Tibial artery (tissue), 4 donors: ENCODE data around the gene ACYP2.
"Not testable (repeated sequence)": the region's sequence is repeated elsewhere in the genome, so short reads cannot be mapped to it uniquely, and the experiment has no call there.

ENCODE experiments used
- DNase-seq, 2 donors: peaks; one replicate each; pipeline ENCODE4 v3.0.0-alpha.2; 2019
- H3K27ac ChIP-seq, 2 donors: fragments of 200-600 bp; sonication (generic) in 1 of 2; 1 replicate in 1 of 2; 2 replicates in 1 of 2; pipeline ENCODE4 v1.5.1; 2018 to 2019; ENCODE audit warnings: mild to moderate bottlenecking in 1 of 2
- H3K27me3 ChIP-seq, 2 donors: fragments of 200-600 bp; sonication (generic) in 1 of 2; one replicate each; pipeline versions ENCODE4 v1.5.1 to v1.6.0; 2016 to 2019
- H3K36me3 ChIP-seq, 3 donors: fragments of 200-600 bp; sonication (generic) in 2 of 3; one replicate each; pipeline ENCODE4 v1.5.1; 2016 to 2019; ENCODE audit warnings: mild to moderate bottlenecking in 2 of 3
- H3K4me1 ChIP-seq, 4 donors: fragments of 200-600 bp; sonication (generic) in 2 of 4; 1 replicate in 3 of 4; 2 replicates in 1 of 4; pipeline ENCODE4 v1.5.1; 2016 to 2019
- H3K4me3 ChIP-seq, 2 donors: fragments of 200-600 bp; sonication (generic) in 1 of 2; 1 replicate in 1 of 2; 2 replicates in 1 of 2; pipeline ENCODE4 v1.5.1; 2018 to 2019; ENCODE audit warnings: mild to moderate bottlenecking in 2 of 2
- H3K9me3 ChIP-seq, 3 donors: fragments of 200-600 bp; sonication (generic) in 1 of 3; one replicate each; pipeline ENCODE4 v1.5.1; 2016 to 2019
- CTCF ChIP-seq, 2 experiments: fragments of 200-600 bp in 1 of 2; fragments of 450-650 bp in 1 of 2; IDR thresholded peaks; one replicate each; pipeline ENCODE4 v1.5.1; 2017 to 2019; ENCODE audit warnings: antibody characterized with exemption in 2 of 2, mild to moderate bottlenecking in 1 of 2, moderate library complexity in 1 of 2
- intact Hi-C: fragments of 100-400 bp; cut with DNase I; formaldehyde crosslinking; loops from one replicate; pipeline ENCODE4 v1.15.0; 2023; ENCODE audit warnings: low total_unique reads

Gene ACYP2

DNA sequence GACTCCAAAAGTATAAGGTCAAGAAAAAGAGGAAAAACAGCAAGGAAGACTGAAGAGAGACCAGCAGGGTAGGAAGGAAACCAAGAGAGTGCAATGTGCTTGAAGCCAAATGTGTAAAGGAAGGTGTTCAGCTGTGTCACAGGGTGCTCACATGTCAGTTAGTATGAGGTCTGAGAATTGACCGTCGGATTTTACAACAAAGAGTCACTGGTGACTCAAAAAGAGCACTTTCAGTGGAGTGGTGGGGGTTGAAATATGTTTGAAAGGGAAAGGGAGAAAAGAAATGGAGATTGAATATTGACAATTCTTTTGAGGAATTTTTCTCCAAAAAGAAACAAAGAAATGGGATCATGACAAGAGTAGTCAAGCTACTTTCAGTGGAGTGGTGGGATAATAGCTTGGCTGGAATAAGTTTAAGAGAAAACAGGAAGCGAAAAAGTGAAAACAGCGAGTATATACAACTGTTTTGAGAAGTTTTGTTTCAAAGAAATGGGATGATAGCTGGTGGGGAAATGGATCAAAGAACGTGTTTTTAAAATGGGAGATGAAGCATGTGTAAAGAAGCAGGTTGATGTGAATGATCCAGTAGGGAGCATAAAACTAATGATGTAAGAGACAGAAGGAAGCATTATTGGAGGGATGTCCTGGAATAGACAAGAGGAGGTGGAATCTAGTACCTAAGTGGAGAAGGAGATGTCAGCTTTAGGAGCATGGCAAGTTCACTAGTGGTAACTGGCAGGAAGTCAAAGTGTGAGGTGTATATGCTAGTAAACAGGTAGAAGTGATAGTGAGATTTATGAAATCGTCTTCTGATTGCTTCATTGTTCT, 144.2 kb downstream of the ACYP2 start:
- DNase-seq: no peak
- intact Hi-C loops: no loop called here
- TF ChIP-seq CTCF (IDR thresholded peaks at IDR 0.05): no peak
- no peaks in the 10 kb centered on the region for H3K9me3 ChIP-seq
- H3K27me3 ChIP-seq: no peaks in the 10 kb centered on the region
- no peak overlapping the region for H3K27ac ChIP-seq
- peaks cover 0 to 3% (median 0%) of the 10 kb centered on the region in 3 donors for H3K36me3 ChIP-seq
- H3K4me1 ChIP-seq: peaks cover 0 to 24% (median 5%) of the 10 kb centered on the region in 4 donors
- H3K4me3 ChIP-seq: no peak overlapping the region

- intact Hi-C loops: no loop called here
- no peak for TF ChIP-seq CTCF (IDR thresholded peaks at IDR 0.05)
Observed at GRCh38 chr2:54260241-54260595, 144.8 kb downstream of the ACYP2 start.

DNA sequence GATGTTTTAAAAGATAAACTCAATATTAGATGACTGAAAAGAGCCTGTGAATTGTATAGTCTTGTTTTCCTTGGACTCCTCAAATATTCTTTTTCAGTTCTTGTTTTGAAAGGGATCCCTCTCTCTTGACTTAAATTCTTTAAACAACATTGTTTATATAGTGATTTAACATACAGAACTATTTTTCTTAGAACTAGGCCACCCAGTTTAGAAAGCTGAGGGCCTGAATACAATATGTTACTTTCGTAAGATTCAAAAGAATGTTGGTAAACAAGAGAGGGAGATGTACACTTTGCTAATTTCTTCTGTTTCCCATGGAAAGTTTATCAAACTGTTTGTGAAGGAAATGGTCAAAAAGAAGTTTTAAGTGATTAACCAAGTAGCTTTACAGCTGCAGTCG, 146.1 kb downstream of the ACYP2 start:
- H3K36me3 ChIP-seq: no peaks in the 10 kb centered on the region
- no peaks in the 10 kb centered on the region for H3K9me3 ChIP-seq
- TF ChIP-seq CTCF (IDR thresholded peaks at IDR 0.05): no peak
- intact Hi-C loops: no loop called here
- H3K4me3 ChIP-seq: no peak overlapping the region
- H3K4me1 ChIP-seq: peaks cover 0 to 24% (median 5%) of the 10 kb centered on the region in 4 donors
- H3K27me3 ChIP-seq: no peaks in the 10 kb centered on the region
- peak overlapping the region; percentile 31 to 53 for H3K27ac ChIP-seq
- no peak for DNase-seq

More at GRCh38 chr2:54260241-54260595, 144.8 kb downstream of the ACYP2 start:
- H3K27ac ChIP-seq: no peak overlapping the region
- H3K4me1 ChIP-seq: peaks cover 0 to 24% (median 5%) of the 10 kb centered on the region in 4 donors
- H3K36me3 ChIP-seq: peaks cover 0 to 3% (median 0%) of the 10 kb centered on the region in 3 donors
- H3K4me3 ChIP-seq: no peak overlapping the region
- no peak for DNase-seq
- H3K9me3 ChIP-seq: no peaks in the 10 kb centered on the region
- no peaks in the 10 kb centered on the region for H3K27me3 ChIP-seq

GRCh38 chr2:54262015-54262765, 146.8 kb downstream of the ACYP2 start:
- no peaks in the 10 kb centered on the region for H3K27me3 ChIP-seq
- no peak overlapping the region for H3K4me3 ChIP-seq
- intact Hi-C loops: no loop called here
- H3K36me3 ChIP-seq: no peaks in the 10 kb centered on the region
- peak overlapping the region; percentile 31 to 53 for H3K27ac ChIP-seq
- H3K9me3 ChIP-seq: no peaks in the 10 kb centered on the region
- peaks cover 0 to 24% (median 5%) of the 10 kb centered on the region in 4 donors for H3K4me1 ChIP-seq
- DNase-seq: no peak
- TF ChIP-seq CTCF (IDR thresholded peaks at IDR 0.05): no peak

GRCh38 chr2:54265081-54265480, 149.7 kb downstream of the ACYP2 start:
- H3K4me3 ChIP-seq, H3K36me3 ChIP-seq, H3K27ac ChIP-seq, intact Hi-C loops, DNase-seq, H3K27me3 ChIP-seq, H3K9me3 ChIP-seq: not testable (repeated sequence)
- peaks cover 0 to 18% (median 5%) of the 10 kb centered on the region in 4 donors for H3K4me1 ChIP-seq

DNA sequence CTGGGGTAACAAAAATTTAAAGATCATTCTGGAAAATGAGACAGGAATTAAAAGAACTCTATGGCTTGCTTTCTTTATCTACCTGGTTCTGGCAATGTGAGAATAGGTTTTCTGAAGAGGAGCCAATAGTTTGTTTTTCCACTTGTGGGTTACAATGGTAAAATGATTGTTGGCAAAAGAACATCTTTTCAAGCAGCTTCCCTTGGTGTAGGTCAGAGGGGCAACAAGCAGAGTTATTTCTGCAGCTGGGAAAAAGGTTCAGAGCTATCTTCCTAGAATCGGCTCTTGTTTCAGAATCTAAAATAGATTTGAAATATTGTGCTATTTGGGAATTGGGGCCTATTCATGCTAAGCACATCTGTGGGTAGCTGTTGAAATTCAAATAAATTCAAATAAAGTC, 152.2 kb downstream of the ACYP2 start:
- no peak for DNase-seq
- Histone ChIP-seq H3K36me3 (no peaks in the 10 kb centered on the region), H3K9me3 (no peaks in the 10 kb centered on the region), H3K4me3 (no peak overlapping the region), H3K4me1 (no peaks in the 10 kb centered on the region), H3K27me3 (no peaks in the 10 kb centered on the region), H3K27ac (no peak overlapping the region)
- intact Hi-C loops: no loop called here
- TF ChIP-seq CTCF (IDR thresholded peaks at IDR 0.05): no peak
